ENCODE measurements around the gene OR2L8.

The OR2L8 gene

DNA sequence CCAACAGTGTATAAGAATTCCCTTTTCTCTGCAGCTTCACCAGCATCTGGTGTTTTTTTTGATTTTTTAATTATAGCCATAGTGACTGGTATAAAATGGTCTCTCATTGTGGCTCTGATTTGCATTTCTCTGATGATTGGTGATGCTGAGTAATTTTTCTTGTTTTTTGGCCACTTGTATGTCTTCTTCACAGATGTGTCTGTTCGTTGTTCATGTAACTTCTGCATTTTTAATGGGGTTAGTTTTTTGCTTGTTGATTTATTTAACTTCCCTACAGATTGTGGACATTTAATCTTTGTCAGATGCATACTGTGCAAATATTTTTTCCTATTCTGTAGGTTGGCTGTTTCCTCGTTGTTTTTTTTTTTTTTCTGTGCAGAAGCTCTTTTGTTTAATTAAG is 44.3 kb downstream of the OR2L8 start:
- no peak for DNase-seq

DNA sequence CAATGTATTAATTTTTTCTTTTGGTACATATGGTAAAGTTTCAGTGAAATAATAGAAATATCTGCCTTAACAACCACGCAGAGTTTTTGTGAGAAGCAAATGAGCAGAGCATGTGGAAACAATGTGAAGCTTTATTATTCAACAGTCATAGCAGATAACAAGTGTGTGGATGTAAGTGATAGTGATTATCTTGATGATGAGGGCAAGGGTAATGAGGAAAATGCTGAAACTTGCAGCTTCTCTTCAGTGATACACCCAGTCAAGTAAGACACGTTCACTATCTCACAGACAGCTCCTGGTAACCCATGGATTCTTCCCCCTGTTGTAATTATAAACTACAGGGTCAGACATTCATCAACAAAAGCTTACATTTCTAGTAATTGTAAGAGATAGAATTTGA is 50.2 kb downstream of the OR2L8 start:
- DNase-seq: no peak

Measured in inflammatory macrophage treated with lipopolysaccharide for 1 hour (primary cell).